LNCaP clone FGC (cell line): ENCODE data around the gene CFAP100.

Experiments
- DNase-seq: peaks from one replicate; pipeline ENCODE4 v3.0.0-alpha.2; 2011; ENCODE audit warnings: low read depth
- H3K4me3 ChIP-seq: 2 replicates; pipeline ENCODE4 v1.5.1; 2011; ENCODE audit warnings: mild to moderate bottlenecking, low read depth, low read length, control low read depth
- TF ChIP-seq, protein P1 (sequence below): IDR thresholded peaks from 2 replicates; pipeline ENCODE4 v1.5.1; 2012; ENCODE audit warnings: mild to moderate bottlenecking; ENCODE audit not compliant: control insufficient read depth, insufficient read depth; ENCODE audit errors: extremely low read depth

Gene CFAP100

DNA sequence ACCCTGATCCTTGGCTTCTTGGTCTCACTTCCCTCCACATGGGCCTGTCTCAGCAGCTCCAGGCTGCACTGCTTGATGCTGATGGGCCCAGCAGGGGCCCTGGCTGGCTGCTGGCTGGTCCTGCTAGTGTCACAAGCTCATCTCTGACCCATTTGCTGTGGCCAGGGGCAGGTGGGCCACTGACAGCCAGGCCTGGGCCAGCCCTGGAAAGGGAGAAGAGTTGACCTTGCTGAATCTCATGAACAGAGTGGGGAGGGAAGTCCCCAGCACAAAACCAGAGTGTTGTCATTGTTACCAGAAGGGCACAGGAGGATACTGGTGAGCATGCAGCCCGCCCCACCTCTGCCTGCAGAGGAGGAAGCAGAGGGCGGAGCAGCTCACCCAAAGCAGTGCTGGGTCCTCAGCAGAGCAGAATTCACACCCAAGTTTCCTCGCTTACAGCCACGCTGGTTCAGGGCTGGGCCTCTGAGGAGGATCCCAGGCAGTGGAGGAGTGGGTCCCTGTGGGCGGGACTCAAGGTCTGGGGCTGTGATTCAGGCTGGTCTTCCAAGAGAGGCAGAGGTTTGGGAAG lies 29.9 kb upstream of the CFAP100 start:
- TF ChIP-seq, protein P1, sequence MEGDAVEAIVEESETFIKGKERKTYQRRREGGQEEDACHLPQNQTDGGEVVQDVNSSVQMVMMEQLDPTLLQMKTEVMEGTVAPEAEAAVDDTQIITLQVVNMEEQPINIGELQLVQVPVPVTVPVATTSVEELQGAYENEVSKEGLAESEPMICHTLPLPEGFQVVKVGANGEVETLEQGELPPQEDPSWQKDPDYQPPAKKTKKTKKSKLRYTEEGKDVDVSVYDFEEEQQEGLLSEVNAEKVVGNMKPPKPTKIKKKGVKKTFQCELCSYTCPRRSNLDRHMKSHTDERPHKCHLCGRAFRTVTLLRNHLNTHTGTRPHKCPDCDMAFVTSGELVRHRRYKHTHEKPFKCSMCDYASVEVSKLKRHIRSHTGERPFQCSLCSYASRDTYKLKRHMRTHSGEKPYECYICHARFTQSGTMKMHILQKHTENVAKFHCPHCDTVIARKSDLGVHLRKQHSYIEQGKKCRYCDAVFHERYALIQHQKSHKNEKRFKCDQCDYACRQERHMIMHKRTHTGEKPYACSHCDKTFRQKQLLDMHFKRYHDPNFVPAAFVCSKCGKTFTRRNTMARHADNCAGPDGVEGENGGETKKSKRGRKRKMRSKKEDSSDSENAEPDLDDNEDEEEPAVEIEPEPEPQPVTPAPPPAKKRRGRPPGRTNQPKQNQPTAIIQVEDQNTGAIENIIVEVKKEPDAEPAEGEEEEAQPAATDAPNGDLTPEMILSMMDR, result no peak
- no peak for DNase-seq
- H3K4me3 ChIP-seq, result no peak overlapping the region

DNA sequence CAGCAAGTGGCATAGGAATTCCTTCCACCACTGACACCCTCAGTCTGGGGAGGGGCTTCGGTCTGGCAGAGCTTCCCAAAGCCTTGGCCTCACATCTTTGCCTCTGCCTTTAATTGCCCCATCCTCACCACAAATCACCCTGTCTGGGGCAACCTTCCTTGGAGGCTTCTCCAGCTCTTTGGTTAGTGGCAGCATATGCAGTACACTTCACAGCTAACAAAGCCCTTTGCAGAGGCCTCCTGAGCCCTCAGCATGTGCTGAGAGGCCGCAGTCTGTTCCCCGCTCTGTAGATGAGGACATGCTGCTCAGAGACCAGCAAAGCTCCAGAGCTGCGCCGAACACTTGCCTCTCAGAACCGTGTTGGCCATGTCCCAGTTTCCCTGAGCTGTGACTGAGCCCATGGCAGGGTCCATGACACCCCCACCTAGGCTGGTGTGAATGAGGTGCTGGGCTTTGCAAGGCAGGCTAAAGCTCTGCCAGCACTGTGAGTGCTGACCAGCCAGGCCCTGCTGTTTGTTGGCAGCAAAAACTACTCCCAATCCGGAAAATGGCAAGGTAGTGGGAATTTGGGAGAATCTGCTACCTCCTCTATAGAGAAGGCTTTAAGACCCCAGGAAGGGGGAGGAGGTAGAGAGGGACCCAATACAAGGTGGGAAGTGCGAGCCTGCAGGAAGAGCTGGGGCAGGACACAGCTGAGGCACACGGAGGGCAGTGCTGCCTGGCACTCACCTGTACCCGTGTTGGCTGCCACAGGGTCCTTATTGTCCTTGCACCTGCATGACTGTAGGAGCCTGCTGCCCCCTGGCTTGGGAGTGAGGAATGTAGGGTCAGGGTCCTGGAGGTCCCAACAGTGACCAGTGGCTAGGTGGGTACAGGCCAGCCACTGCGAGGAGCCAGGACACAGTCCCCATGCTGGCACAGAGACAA lies 29.1 kb upstream of the CFAP100 start:
- DNase-seq, result no peak
- TF ChIP-seq, protein P1, result no peak
- H3K4me3 ChIP-seq, result no peak overlapping the region

DNA sequence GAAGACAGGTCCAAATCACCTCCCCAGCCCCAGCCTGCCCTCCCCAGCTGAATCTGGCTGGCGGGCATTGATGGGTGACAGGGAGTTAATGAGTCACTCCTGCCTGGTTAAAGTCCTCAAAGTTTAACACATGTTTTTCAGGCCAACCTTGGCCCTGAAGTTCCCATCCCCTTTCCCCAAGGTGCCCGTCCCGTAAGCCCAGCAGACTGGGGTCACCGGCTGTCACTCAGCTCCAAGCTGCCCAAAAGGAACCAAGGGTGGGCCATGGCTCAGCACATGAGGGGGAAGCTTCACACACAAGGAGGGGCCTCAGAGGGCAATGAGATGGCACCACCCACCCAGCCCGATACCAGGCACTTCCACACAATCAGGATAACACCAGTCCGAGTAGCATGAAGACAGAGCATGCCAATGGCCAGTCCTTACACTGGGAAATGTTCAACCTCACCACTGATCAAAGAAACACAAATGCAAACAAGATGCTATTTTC lies 27.3 kb upstream of the CFAP100 start:
- H3K4me3 ChIP-seq, result no peak overlapping the region
- TF ChIP-seq, protein P1, result no peak
- DNase-seq, result no peak

DNA sequence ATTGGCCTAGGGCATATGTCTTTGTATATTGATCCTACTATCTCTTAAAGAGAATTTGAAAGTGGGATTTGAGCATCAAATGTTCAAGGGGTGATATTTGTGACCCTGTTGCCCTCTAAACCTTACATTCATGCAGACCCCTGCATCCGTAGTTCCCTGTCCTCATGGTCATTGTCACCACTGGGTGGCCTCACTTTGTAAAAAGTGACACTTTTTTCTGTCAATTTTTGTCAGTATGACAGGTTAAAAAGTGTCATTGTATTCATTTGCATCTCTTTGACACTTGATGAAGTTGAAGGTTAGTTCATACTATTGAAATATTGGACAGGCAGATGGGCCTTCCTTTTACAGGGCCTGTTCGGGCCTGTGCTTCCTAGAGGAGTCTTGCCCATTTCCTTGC lies 25.2 kb upstream of the CFAP100 start:
- DNase-seq, result no peak
- TF ChIP-seq, protein P1, result no peak
- no peak overlapping the region for H3K4me3 ChIP-seq

DNA sequence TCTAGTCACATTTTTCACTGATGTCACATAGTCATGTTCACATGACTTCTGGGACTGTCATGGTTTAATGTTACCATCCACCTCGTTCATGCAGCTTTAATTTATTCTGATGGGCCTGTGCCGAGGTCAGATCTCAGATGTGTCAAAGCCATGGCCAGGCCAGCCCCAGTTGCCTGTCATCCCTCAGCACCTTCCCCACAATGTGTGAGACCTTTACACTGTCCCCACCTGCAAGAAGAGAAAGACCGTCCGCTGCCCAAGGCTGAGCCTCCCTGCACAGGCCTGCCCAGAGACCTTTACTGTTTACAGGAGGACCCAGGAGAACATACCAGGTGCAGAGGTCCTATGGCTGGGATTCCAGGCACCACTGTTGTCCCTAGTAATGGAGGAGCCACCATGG lies 24.7 kb upstream of the CFAP100 start:
- DNase-seq, result no peak
- TF ChIP-seq, protein P1, result no peak
- no peak overlapping the region for H3K4me3 ChIP-seq

DNA sequence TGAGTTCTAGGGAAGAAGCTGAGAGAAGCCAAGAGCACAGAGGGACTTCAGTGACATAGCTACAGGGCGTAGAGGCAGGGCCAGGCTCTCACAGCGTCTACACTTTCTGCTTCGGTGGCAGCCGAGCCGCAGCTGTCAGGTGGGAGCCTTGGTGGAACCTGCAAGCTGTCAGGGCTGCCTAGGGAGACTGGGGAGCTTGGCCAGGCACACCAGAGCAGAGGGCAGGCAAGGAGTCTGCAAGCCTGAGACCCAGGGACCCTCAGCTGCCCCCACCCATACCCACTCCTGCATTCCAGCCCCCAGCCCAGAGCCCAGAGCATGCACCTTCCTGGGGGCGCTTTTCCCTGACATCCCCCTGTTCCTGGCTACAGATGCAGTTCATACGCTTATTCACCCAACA lies 24.1 kb upstream of the CFAP100 start:
- DNase-seq, result no peak
- no peak overlapping the region for H3K4me3 ChIP-seq
- TF ChIP-seq, protein P1, result no peak
